WTC11 (cell line): ENCODE data around the gene SMAD3. TPM values are rescaled to one million over a fixed set of nuclear protein-coding genes. Genes with fewer than 3 reads are reported as not detected.

Experiments used
- ATAC-seq: fragments of 200-7000 bp; cut with Tn5 transposase; 2 replicates; pipeline ENCODE4 v1.10.0; 2021; ENCODE audit warnings: mild to moderate bottlenecking, moderate library complexity
- CTCF ChIA-PET: fragments of 300-600 bp; sonication (Branson Sonifier 250); formaldehyde crosslinking; loops from one replicate; lab custom pipeline; 2021; ENCODE audit warnings: antibody characterized with exemption; lab: Charles Lee
- POLR2A ChIA-PET: fragments of 350-600 bp; sonication (Branson Sonifier 250); formaldehyde crosslinking; loops from one replicate; lab custom pipeline; 2021; ENCODE audit warnings: antibody characterized with exemption; lab: Charles Lee
- DNase-seq: peaks from one replicate; pipeline ENCODE4 v3.0.0; 2021; ENCODE audit warnings: low spot score
- H3K27ac Mint-ChIP-seq: 2 replicates; pipeline ENCODE4 v1.8.0; 2021; ENCODE audit warnings: mixed read lengths
- H3K27me3 Mint-ChIP-seq: 2 replicates; pipeline ENCODE4 v1.8.0; 2021; ENCODE audit warnings: low read depth, mild to moderate bottlenecking, moderate library complexity, mixed read lengths
- H3K36me3 Mint-ChIP-seq: 2 replicates; pipeline ENCODE4 v1.8.0; 2021; ENCODE audit warnings: mixed read lengths
- H3K4me1 Mint-ChIP-seq: 2 replicates; pipeline ENCODE4 v1.8.0; 2022; ENCODE audit warnings: mixed read lengths
- H3K4me3 Mint-ChIP-seq: 2 replicates; pipeline ENCODE4 v1.8.0; 2021; ENCODE audit warnings: mild to moderate bottlenecking, moderate library complexity, mixed read lengths
- H3K9me3 Mint-ChIP-seq: 2 replicates; pipeline ENCODE4 v1.8.0; 2021; ENCODE audit warnings: mixed read lengths
- AFF4 ChIP-seq: sonication (generic); formaldehyde crosslinking; IDR thresholded peaks from 2 replicates; pipeline ENCODE4 v1.8.1; 2023; ENCODE audit warnings: mild to moderate bottlenecking, missing genetic modification reagents, borderline replicate concordance
- ARID4B ChIP-seq: sonication (generic); formaldehyde crosslinking; IDR thresholded peaks from 2 replicates; pipeline ENCODE4 v1.8.0; 2023; ENCODE audit warnings: missing genetic modification reagents, mild to moderate bottlenecking, borderline replicate concordance
- ATF1 ChIP-seq: sonication (generic); formaldehyde crosslinking; IDR thresholded peaks from 2 replicates; pipeline ENCODE4 v1.8.1; 2023; ENCODE audit warnings: mild to moderate bottlenecking, moderate library complexity, missing genetic modification reagents
- E2F1 ChIP-seq: sonication (generic); formaldehyde crosslinking; IDR thresholded peaks from 2 replicates; pipeline ENCODE4 v1.8.0; 2022; ENCODE audit warnings: mild to moderate bottlenecking, missing genetic modification reagents
- ERG ChIP-seq: fragments of 250-450 bp; sonication (Bioruptor Pico); IDR thresholded peaks from 2 replicates; pipeline ENCODE4 v1.8.0; 2021; ENCODE audit warnings: mild to moderate bottlenecking
- FOXJ3 ChIP-seq: sonication (generic); formaldehyde crosslinking; IDR thresholded peaks from 2 replicates; pipeline ENCODE4 v1.9.0; 2021; ENCODE audit warnings: missing genetic modification reagents, mild to moderate bottlenecking, borderline replicate concordance
- HMGXB4 ChIP-seq: sonication (generic); formaldehyde crosslinking; IDR thresholded peaks from 2 replicates; pipeline ENCODE4 v1.8.1; 2023; ENCODE audit warnings: mild to moderate bottlenecking, moderate library complexity, missing genetic modification reagents
- IRF2 ChIP-seq: sonication (generic); formaldehyde crosslinking; IDR thresholded peaks from 2 replicates; pipeline ENCODE4 v1.8.0; 2022; ENCODE audit warnings: low read depth, missing genetic modification reagents, borderline replicate concordance
- JUN ChIP-seq: sonication (generic); formaldehyde crosslinking; IDR thresholded peaks from 2 replicates; pipeline ENCODE4 v1.8.0; 2023; ENCODE audit warnings: mild to moderate bottlenecking, missing genetic modification reagents
- MXD4 ChIP-seq: fragments of 250-450 bp; sonication (Bioruptor Pico); IDR thresholded peaks from 2 replicates; pipeline ENCODE4 v1.8.0; 2021; ENCODE audit warnings: mild to moderate bottlenecking, moderate library complexity, borderline replicate concordance
- RELA ChIP-seq: sonication (generic); formaldehyde crosslinking; IDR thresholded peaks from 2 replicates; pipeline ENCODE4 v1.8.1; 2022; ENCODE audit warnings: missing genetic modification reagents, mild to moderate bottlenecking, borderline replicate concordance
- SP1 ChIP-seq: sonication (generic); formaldehyde crosslinking; conservative IDR thresholded peaks from 2 replicates; pipeline ENCODE4 v1.8.1; 2022; ENCODE audit warnings: missing genetic modification reagents
- TP53 ChIP-seq: sonication (generic); formaldehyde crosslinking; IDR thresholded peaks from 2 replicates; pipeline ENCODE4 v1.8.1; 2023; ENCODE audit warnings: mild to moderate bottlenecking, missing genetic modification reagents
- USF2 ChIP-seq: sonication (generic); formaldehyde crosslinking; IDR thresholded peaks from 2 replicates; pipeline ENCODE4 v1.8.1; 2023; ENCODE audit warnings: mild to moderate bottlenecking, missing genetic modification reagents, moderate library complexity
- ZBTB43 ChIP-seq: sonication (generic); formaldehyde crosslinking; IDR thresholded peaks from 2 replicates; pipeline ENCODE4 v1.8.1; 2023; ENCODE audit warnings: mild to moderate bottlenecking, missing genetic modification reagents
- ZNF396 ChIP-seq: fragments of 250-450 bp; sonication (Bioruptor Pico); IDR thresholded peaks from 2 replicates; pipeline ENCODE4 v1.8.0; 2021; ENCODE audit warnings: mild to moderate bottlenecking, moderate library complexity, borderline replicate concordance
- ZNF423 ChIP-seq: fragments of 250-450 bp; sonication (Bioruptor Pico); IDR thresholded peaks from 2 replicates; pipeline ENCODE4 v2.1.2; 2022; ENCODE audit warnings: mild to moderate bottlenecking, moderate library complexity
- ZNF512 ChIP-seq: sonication (generic); formaldehyde crosslinking; IDR thresholded peaks from 2 replicates; pipeline ENCODE4 v1.8.1; 2022; ENCODE audit warnings: missing genetic modification reagents, borderline replicate concordance
- total RNA-seq: library from RNA; stranded (reverse); gene quantifications from 3 replicates; pipeline ENCODE4 v1.2.3, GENCODE V29; 2021

Gene SMAD3
- total RNA-seq, 1 experiment from 2014 or later = 34.6 TPM

- TF ChIP-seq ARID4B (CRISPR knock-in tag) (no peak), IRF2 (CRISPR knock-in tag) (no peak), ZBTB43 (CRISPR knock-in tag) (no peak), RELA (CRISPR knock-in tag) (no peak), SP1 (CRISPR knock-in tag) (no peak), ZNF396 (CRISPR knock-in tag) (no peak), TP53 (CRISPR knock-in tag) (no peak), FOXJ3 (CRISPR knock-in tag) (no peak), ZNF512 (CRISPR knock-in tag) (no peak)
Measured at GRCh38 chr15:67133026-67133425, 67.6 kb downstream of the SMAD3 start (continued).

GRCh38 chr15:67133738-67134066 lies 68.3 kb downstream of the SMAD3 start:
- H3K27me3 Mint-ChIP-seq = no peaks in the 10 kb centered on the region
- ChIA-PET CTCF (no interaction called here), POLR2A (interaction anchor here (0.5 to 1.0 kb wide), 2 partner anchors 9 to 50 kb away, joined by 3 to 4 read pairs; no protein-coding TSS in a partner anchor)
- H3K36me3 Mint-ChIP-seq = no peaks in the 10 kb centered on the region
- no peak for DNase-seq
- no peak for ATAC-seq
- H3K4me3 Mint-ChIP-seq = no peak overlapping the region
- peak overlapping the region; percentile 87; the same call in 1 of the 2 replicates for H3K27ac Mint-ChIP-seq
- no peaks in the 10 kb centered on the region for H3K9me3 Mint-ChIP-seq
- H3K4me1 Mint-ChIP-seq = peaks cover 71% of the 10 kb centered on the region
- TF ChIP-seq AFF4 (CRISPR knock-in tag) (no peak), JUN (CRISPR knock-in tag) (no peak), IRF2 (CRISPR knock-in tag) (no peak), FOXJ3 (CRISPR knock-in tag) (no peak), ATF1 (no peak), USF2 (CRISPR knock-in tag) (no peak), HMGXB4 (no peak), E2F1 (CRISPR knock-in tag) (no peak), ZNF423 (CRISPR knock-in tag) (no peak), ERG (CRISPR knock-in tag) (no peak), MXD4 (CRISPR knock-in tag) (no peak)
